Left lobe of liver (tissue), 2 donors: ENCODE results near the gene SH3RF3. TPM values are rescaled to one million over a fixed set of nuclear protein-coding genes. Genes with fewer than 3 reads are reported as not detected.
A peak's percentile ranks its signal among the peaks of the same experiment; 100 is the strongest.

Experiments
- ATAC-seq: fragments of 200-7000 bp; cut with Tn5 transposase; one replicate; pipeline ENCODE4 v1.9.1; 2020; ENCODE audit warnings: mild to moderate bottlenecking, moderate library complexity
- DNase-seq: peaks from one replicate; pipeline ENCODE4 v3.0.0-alpha.2; 2020; ENCODE audit warnings: low spot score
- total RNA-seq: library from RNA; stranded (reverse); gene quantifications from one replicate; pipeline ENCODE4 v1.2.1, GENCODE V29; 2021
- donor health status: DM: no; HTN: no; CAD: no; lungs with moderate emphysema.
- donor health status: DM: no; HTN: yes; CAD: no.

Gene SH3RF3
- 1.1 TPM for total RNA-seq

DNA sequence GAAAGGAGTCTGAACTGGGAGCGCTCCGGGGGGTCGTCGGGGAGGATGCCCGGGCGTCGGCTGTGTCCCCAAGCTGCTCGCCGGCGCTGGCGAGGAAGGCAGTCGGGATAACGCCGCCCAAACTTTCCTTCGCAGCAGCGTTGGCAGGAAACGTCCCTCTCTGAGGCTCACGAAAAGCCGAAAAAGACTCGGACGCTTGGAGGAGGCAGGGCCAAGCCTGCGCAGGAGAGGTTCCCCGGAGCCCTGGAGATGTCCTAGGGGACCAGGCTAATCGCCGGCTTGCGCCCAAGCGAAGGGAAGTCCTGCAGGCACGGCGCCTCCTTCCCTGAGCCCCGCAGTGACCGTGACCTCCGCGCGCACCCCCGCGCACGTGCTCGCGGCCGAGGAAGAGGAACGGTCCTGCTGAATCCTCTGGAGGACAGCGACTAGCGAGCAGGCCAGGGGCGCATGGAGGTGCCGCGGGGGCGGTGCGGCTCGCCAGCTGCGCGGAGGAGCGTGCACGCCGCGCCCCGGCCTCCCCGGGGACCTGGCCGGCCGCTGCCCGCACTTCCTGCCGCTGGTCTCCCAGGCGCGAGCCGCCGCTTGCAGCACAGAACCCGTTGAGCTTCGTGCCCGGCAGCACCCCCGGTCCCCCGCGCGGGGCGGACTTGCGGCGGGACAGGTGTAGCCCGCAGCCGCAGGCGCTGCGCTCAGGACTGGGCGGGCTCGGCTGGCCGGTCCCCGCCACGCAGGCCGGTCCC is at the start of gene SH3RF3:
Gene SH3RF3, plus strand, starts transcription at position 590 of the 740 bp plus-strand sequence.
- DNase-seq (peak; percentile 56), ATAC-seq (peak; percentile 62)

DNA sequence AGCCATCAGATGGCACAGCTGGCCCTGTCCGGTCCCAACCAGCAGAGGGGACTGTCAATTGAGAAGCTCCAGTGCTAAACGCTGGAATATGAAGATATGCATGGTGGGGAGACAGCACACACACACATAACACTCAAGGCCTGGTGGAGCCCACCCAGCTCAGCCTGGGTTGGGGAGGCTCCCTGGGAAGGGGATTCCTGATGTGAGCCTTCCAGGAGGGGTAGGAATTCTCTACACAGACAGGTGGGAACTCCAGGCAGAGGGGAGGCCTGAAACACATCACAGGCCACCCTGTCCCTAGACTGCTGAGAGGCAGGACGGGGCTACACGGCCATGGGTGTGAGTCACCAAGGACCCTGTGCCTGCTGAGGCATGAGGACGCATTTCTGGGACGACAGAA is 49.4 kb upstream of the SH3RF3 start:
- DNase-seq (peak; percentile 26), ATAC-seq (no peak)

GRCh38 chr2:109080109-109080508 is 48.9 kb upstream of the SH3RF3 start:
- DNase-seq (peak; percentile 8), ATAC-seq (no peak)

DNA sequence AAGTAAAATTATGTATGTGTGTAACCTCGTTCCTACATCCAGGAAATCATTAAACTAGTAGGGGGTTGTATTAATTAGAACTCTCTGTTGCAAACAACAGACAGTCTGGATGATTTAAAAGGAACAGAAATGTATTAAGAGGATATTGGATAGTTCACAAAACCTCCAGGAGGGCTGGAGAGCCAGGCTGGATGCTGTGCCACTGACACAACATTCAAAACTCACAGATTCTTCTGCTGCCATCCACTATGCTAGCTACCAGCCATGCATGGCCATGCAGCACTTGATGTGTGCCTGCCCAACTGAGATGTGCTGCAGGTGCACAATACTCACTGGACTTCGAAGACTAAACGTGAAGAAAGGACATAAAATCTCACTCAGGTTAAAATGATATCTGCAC is 48.2 kb upstream of the SH3RF3 start:
- ATAC-seq (no peak), DNase-seq (peak; percentile 18)

- ATAC-seq (no peak), DNase-seq (peak; percentile 33)
Observed at GRCh38 chr2:109081374-109081773, 47.6 kb upstream of the SH3RF3 start.

DNA sequence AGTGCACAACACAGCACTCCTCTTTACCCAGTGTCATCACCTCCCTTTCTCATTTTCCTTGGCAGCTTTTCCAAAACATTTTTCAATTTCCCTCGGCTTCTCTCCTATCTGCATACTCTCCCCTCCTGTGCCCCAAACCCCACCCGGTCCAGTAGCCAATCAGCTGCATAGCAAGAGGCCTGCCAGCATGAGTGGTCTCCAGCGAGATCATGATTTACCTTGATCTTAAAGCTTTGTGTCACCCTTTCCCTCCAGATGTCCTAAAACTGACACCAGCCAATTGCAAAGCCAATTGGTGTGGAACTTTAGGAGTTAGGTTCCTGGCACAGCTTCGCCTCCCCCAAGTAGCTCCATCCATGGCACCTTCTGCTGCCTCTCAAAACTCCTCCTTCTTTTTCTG is 45.2 kb upstream of the SH3RF3 start:
- DNase-seq (peak; percentile 4), ATAC-seq (no peak)

- no peak for ATAC-seq
- peak; percentile 24 for DNase-seq
Observed at GRCh38 chr2:109084341-109084740, 44.7 kb upstream of the SH3RF3 start.

- DNase-seq (peak; percentile 28), ATAC-seq (no peak)
Observed at GRCh38 chr2:109085912-109086742, 42.9 kb upstream of the SH3RF3 start.

- peak; percentile 11 for DNase-seq
- ATAC-seq = no peak
Observed at GRCh38 chr2:109086743-109087020, 42.3 kb upstream of the SH3RF3 start.

GRCh38 chr2:109087055-109087663 is 41.8 kb upstream of the SH3RF3 start:
- ATAC-seq (no peak), DNase-seq (peak; percentile 18)

GRCh38 chr2:109089602-109090300 is 39.3 kb upstream of the SH3RF3 start:
- DNase-seq = no peak
- ATAC-seq = no peak

GRCh38 chr2:109091526-109091925 is 37.5 kb upstream of the SH3RF3 start:
- no peak for ATAC-seq

GRCh38 chr2:109094144-109094543 is 34.9 kb upstream of the SH3RF3 start:
- DNase-seq = no peak

More at GRCh38 chr2:109091526-109091925, 37.5 kb upstream of the SH3RF3 start:
- DNase-seq = peak; percentile 21

DNA sequence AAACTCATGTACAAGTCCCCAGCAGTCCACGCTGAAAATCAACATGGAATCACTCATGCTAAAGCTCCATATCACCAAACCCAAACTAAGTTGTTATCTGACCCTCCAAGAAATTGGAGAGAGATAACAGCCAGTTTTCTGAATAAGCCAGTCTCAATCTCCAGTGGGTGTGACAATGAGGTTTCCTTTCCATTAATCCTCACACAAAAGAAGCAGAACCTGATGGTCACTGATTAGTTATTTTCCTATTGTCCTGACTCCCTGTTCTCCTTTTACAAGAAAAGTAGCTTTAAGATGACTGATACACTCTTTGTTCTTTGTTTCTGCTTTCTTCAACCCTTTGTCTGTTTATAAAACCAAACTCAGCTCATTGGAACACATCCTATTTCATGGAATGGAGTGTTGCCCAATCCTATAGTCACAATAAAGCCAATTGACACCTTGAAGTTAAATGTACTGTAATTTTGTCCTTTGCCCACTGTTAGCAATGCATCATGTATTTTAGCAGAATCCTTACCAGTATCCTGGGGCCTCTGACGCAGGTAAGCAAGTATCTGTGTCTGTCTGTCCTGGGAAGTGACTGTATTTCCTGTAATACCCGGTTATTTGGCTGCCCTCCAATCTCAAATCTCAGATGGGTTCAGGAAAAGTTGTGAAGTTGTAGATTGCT is 30.6 kb upstream of the SH3RF3 start:
- DNase-seq (no peak), ATAC-seq (no peak)

More at GRCh38 chr2:109094144-109094543, 34.9 kb upstream of the SH3RF3 start:
- ATAC-seq = no peak

DNA sequence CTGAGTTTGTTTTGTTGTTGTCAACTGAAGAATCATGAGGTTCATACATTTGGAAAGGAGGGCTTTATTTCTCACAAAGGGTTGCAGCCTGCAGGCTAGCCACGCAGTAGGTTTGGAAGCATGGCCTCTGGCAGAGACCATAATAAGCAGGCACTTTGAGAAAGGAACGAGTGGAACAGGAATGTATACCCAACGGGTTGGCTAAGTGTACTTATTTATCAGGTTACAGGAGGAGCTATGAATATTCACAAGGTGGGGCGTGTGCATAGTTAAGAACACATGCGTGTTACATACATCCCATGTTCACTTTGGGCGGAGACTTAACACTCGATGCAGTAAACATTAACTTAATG is 30.1 kb upstream of the SH3RF3 start:
- DNase-seq = no peak
- no peak for ATAC-seq

GRCh38 chr2:109102588-109103233 is 26.3 kb upstream of the SH3RF3 start:
- DNase-seq (peak; percentile 14), ATAC-seq (no peak)

DNA sequence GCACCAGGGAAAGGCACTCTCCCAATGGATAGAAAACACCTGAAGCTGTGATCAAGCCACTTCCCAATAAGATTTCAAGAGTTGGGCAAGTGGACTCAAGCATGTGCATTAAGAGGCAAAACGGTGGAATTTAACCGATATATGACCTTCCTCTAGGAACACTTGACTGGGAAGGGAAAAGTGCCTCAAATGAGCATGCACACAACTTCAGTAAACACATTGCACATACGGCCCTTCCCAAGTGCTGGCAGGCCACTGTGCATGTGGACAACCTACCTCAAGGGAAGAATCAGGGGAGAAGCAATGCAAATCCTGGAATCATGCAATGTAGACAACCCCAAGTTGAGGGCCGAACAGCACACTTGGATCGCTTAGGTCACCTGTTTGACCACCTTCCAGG is 23.9 kb upstream of the SH3RF3 start:
- DNase-seq = no peak
- ATAC-seq = no peak

DNA sequence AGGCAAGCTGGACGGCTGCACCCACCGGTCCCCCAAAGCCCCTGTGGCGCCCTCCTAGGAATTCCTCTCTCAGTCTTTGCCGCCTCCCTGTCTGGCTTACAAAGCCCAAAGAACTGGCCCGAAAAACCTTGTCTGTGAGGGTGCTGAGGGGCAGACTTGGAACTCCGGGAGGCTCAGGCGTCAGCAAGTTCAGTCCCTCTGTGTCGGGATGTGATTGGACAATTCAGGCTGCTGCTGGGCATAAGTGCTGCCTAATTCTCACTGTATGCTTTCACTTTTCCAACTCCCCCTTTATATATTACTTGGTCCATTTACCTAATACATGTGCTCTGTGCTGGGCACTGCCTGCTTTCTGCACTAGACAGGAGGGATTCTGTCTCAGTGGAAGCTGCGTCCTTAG is 20.3 kb upstream of the SH3RF3 start:
- ATAC-seq (no peak), DNase-seq (peak; percentile 18)

- ATAC-seq = no peak
- DNase-seq = no peak
Observed at GRCh38 chr2:109109342-109109741, 19.7 kb upstream of the SH3RF3 start.

- peak; percentile 12 for DNase-seq
- ATAC-seq = no peak
Observed at GRCh38 chr2:109110170-109110569, 18.8 kb upstream of the SH3RF3 start.
